Measurements from ENCODE around the gene WDFY3.

DNA sequence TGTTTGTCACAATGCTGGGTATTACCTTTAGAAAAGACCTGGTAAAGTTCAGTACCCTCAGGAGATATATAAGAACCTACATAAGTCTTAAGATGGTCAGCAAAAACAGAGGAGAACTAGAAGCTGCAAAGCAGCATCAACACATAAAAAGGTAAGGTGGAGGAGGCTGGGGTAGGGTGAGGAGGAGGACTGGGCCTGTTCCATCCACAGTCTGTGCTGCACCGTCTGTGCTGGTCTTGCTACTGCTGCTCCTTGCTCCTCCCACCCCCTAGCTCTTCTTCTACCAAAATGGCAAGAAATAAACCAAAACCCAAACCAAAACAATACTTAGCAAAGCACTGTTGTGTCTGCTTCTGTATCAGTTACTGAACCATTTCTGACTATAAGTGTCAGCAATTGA is 281.4 kb downstream of the WDFY3 start:
- TF ChIP-seq, protein P1, sequence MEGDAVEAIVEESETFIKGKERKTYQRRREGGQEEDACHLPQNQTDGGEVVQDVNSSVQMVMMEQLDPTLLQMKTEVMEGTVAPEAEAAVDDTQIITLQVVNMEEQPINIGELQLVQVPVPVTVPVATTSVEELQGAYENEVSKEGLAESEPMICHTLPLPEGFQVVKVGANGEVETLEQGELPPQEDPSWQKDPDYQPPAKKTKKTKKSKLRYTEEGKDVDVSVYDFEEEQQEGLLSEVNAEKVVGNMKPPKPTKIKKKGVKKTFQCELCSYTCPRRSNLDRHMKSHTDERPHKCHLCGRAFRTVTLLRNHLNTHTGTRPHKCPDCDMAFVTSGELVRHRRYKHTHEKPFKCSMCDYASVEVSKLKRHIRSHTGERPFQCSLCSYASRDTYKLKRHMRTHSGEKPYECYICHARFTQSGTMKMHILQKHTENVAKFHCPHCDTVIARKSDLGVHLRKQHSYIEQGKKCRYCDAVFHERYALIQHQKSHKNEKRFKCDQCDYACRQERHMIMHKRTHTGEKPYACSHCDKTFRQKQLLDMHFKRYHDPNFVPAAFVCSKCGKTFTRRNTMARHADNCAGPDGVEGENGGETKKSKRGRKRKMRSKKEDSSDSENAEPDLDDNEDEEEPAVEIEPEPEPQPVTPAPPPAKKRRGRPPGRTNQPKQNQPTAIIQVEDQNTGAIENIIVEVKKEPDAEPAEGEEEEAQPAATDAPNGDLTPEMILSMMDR (IDR thresholded peaks at IDR 0.05): no peak
- TF ChIP-seq, protein P2, sequence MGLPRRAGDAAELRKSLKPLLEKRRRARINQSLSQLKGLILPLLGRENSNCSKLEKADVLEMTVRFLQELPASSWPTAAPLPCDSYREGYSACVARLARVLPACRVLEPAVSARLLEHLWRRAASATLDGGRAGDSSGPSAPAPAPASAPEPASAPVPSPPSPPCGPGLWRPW (IDR thresholded peaks at IDR 0.05): no peak
- TF ChIP-seq SREBF2 (IDR thresholded peaks at IDR 0.05): no peak
